Measurements from ENCODE around the gene BEND6.
A peak's percentile ranks its signal among the peaks of the same experiment; 100 is the strongest.
"Not testable (repeated sequence)": the region's sequence is repeated elsewhere in the genome, so short reads cannot be mapped to it uniquely, and the experiment has no call there.

BEND6 gene

DNA sequence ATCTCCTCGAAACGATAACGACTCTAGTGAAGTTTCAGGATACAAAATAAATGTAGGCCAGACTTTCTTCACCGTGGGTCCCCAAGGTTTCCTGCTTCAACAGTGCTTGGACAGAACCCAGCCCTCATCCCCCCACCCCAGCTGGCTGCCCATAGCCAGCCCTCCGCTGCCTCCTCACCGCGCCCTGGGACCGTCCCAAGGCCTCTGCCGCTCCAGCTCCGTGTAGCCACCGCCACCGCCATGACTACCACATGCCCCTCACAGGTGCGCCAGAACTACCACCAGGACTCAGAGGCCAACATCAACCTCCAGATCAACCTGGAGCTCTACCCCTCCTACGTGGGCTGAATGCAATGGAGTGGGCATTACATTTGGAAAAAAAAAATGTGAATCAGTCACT lies 49.4 kb downstream of the BEND6 start:
- DNase-seq (ENCODE audit: low read depth): no peak
- no peak overlapping the region for H3K4me3 ChIP-seq (replicated peaks; ENCODE audit: low read depth, low read length)
- TF ChIP-seq, protein P1, sequence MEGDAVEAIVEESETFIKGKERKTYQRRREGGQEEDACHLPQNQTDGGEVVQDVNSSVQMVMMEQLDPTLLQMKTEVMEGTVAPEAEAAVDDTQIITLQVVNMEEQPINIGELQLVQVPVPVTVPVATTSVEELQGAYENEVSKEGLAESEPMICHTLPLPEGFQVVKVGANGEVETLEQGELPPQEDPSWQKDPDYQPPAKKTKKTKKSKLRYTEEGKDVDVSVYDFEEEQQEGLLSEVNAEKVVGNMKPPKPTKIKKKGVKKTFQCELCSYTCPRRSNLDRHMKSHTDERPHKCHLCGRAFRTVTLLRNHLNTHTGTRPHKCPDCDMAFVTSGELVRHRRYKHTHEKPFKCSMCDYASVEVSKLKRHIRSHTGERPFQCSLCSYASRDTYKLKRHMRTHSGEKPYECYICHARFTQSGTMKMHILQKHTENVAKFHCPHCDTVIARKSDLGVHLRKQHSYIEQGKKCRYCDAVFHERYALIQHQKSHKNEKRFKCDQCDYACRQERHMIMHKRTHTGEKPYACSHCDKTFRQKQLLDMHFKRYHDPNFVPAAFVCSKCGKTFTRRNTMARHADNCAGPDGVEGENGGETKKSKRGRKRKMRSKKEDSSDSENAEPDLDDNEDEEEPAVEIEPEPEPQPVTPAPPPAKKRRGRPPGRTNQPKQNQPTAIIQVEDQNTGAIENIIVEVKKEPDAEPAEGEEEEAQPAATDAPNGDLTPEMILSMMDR (IDR thresholded peaks at IDR 0.05; ENCODE audit: low read length, missing control alignments): no peak

DNA sequence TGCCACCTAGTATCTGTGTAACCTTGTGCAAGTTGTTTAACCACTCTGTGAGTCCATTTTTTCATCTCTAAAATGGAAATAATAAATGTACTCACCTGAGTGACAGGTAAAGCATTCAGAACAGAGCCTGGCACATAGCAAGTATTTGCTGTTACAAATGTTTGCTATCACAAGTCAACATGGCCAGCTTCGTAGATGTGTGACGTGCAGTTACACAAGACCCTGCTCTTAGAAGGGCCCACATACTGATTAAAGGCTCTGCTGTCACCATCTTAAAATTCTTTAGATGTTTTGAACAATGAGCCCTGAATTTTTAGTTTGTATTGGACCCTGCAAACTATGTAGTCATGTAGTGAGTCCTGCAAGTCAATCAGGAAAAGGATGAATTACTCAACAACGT lies 51.2 kb downstream of the BEND6 start:
- TF ChIP-seq, protein P1 (IDR thresholded peaks at IDR 0.05; ENCODE audit: low read length, missing control alignments): no peak
- no peak overlapping the region for H3K4me3 ChIP-seq (replicated peaks; ENCODE audit: low read depth, low read length)
- no peak for DNase-seq (ENCODE audit: low read depth)

GRCh38 chr6:57008069-57008468 lies 53.2 kb downstream of the BEND6 start:
- H3K4me3 ChIP-seq (replicated peaks; ENCODE audit: low read depth, low read length); DNase-seq (ENCODE audit: low read depth): not testable (repeated sequence)

DNA sequence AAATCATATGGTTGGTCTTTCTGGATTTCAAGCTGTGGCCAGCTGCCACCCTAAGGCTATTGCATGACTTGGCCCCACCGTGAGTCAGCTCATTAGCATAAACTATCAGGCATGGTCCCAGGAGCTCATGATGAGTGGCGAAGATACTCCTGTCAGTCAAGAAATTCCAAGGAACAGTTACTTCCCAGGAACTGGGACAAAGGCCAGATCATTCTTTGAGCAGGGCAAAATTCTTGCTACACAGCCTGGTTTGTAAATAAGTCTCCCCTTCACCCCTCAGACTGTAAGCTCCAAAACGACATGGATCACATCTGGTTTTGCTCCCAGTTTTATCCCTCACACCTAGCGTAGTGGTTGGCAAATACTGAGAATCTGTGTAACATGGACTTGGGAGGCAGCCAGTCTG lies 58.6 kb downstream of the BEND6 start:
- TF ChIP-seq, protein P1 (IDR thresholded peaks at IDR 0.05; ENCODE audit: low read length, missing control alignments): no peak
- H3K4me3 ChIP-seq (replicated peaks; ENCODE audit: low read depth, low read length): no peak overlapping the region
- peak; percentile 70 for DNase-seq (ENCODE audit: low read depth)

GRCh38 chr6:57017069-57017468 lies 62.2 kb downstream of the BEND6 start:
- TF ChIP-seq, protein P1 (IDR thresholded peaks at IDR 0.05; ENCODE audit: low read length, missing control alignments): no peak
- no peak overlapping the region for H3K4me3 ChIP-seq (replicated peaks; ENCODE audit: low read depth, low read length)
- no peak for DNase-seq (ENCODE audit: low read depth)

- H3K4me3 ChIP-seq (replicated peaks; ENCODE audit: low read depth, low read length): no peak overlapping the region
- TF ChIP-seq, protein P1 (IDR thresholded peaks at IDR 0.05; ENCODE audit: low read length, missing control alignments): no peak
- no peak for DNase-seq (ENCODE audit: low read depth)
Observed at GRCh38 chr6:57017841-57018240, 62.9 kb downstream of the BEND6 start.

GRCh38 chr6:57019434-57019833 lies 64.5 kb downstream of the BEND6 start:
- no peak for DNase-seq (ENCODE audit: low read depth)
- TF ChIP-seq, protein P1 (IDR thresholded peaks at IDR 0.05; ENCODE audit: low read length, missing control alignments): no peak
- no peak overlapping the region for H3K4me3 ChIP-seq (replicated peaks; ENCODE audit: low read depth, low read length)

All from fibroblast of pulmonary artery (primary cell).